Brain microvascular endothelial cell (primary cell): ENCODE results near the gene RBPJL.
A peak's percentile ranks its signal among the peaks of the same experiment; 100 is the strongest.

ENCODE experiments used
- DNase-seq: peaks from one replicate; pipeline ENCODE4 v3.0.0-alpha.2; 2020
- H3K27ac ChIP-seq: fragments of 250-450 bp; sonication (Bioruptor Pico); 2 replicates; pipeline ENCODE4 v1.5.1; 2020; ENCODE audit warnings: mild to moderate bottlenecking, moderate library complexity
- H3K27me3 ChIP-seq: fragments of 250-450 bp; sonication (Bioruptor Pico); replicated peaks from 2 replicates; pipeline ENCODE4 v1.5.1; 2020; ENCODE audit warnings: mild to moderate bottlenecking
- H3K36me3 ChIP-seq: fragments of 250-450 bp; sonication (Bioruptor Pico); replicated peaks from 2 replicates; pipeline ENCODE4 v1.5.1; 2020; ENCODE audit warnings: mild to moderate bottlenecking
- H3K4me3 ChIP-seq: 2 replicates; pipeline ENCODE4 v1.5.1; 2011; ENCODE audit warnings: low read depth, mild to moderate bottlenecking, control low read depth, low read length, moderate library complexity
- CTCF ChIP-seq: IDR thresholded peaks from 2 replicates; pipeline ENCODE4 v1.5.1; 2011; ENCODE audit warnings: low read depth, mild to moderate bottlenecking, moderate library complexity, low read length, control low read depth, inconsistent platforms; ENCODE audit errors: missing control alignments
- in situ Hi-C: cut with HindIII; loops from 2 replicates; pipeline ENCODE4 v1.10.0; 2017; ENCODE audit warnings: low sequenced_read_pairs, low pct_ligation_motif_present

Gene RBPJL

DNA sequence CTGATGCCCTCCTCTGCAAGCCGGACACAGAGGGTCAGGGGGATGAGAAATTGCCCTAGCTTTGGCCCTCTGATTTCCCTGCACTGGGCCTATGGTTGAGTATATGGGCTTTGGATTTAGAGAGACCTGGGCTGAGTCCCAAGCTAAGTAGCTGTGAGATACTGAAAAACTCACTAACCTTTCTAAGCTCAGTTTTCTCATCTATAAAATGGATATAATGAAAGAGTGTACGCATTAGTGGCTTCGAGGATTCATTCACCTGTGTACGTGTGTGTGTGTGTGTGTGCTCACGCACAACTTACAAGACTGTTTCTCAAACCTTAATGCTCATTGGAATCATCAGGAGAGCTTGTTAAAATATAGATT, 12.7 kb upstream of the RBPJL start:
- TF ChIP-seq CTCF = no peak
- Histone ChIP-seq H3K27me3 (no peaks in the 10 kb centered on the region), H3K4me3 (no peak overlapping the region), H3K27ac (no peak overlapping the region), H3K36me3 (no peaks in the 10 kb centered on the region)
- DNase-seq = no peak
- in situ Hi-C loops = no loop called here

DNA sequence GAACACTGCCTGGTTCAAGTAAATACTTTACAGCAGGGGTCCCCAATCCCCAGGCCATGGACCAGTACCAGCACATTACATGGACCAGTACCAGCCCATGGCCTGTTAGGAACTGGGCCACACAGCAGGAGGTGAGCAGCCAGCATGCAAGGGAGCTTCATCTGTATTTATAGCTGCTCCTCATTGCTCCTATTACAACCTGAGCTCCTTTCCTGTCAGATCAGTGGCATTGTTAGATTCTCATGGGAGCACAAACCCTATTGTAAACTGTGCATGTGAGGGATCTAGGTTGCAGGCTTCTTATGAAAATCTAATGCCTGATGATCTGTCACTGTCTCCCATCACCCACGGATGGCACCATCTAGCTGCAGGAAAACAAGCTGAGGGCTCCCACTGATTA, 12.0 kb upstream of the RBPJL start:
- in situ Hi-C loops = no loop called here
- Histone ChIP-seq H3K4me3 (no peak overlapping the region), H3K27ac (no peak overlapping the region), H3K27me3 (no peaks in the 10 kb centered on the region), H3K36me3 (no peaks in the 10 kb centered on the region)
- no peak for DNase-seq
- TF ChIP-seq CTCF = no peak

DNA sequence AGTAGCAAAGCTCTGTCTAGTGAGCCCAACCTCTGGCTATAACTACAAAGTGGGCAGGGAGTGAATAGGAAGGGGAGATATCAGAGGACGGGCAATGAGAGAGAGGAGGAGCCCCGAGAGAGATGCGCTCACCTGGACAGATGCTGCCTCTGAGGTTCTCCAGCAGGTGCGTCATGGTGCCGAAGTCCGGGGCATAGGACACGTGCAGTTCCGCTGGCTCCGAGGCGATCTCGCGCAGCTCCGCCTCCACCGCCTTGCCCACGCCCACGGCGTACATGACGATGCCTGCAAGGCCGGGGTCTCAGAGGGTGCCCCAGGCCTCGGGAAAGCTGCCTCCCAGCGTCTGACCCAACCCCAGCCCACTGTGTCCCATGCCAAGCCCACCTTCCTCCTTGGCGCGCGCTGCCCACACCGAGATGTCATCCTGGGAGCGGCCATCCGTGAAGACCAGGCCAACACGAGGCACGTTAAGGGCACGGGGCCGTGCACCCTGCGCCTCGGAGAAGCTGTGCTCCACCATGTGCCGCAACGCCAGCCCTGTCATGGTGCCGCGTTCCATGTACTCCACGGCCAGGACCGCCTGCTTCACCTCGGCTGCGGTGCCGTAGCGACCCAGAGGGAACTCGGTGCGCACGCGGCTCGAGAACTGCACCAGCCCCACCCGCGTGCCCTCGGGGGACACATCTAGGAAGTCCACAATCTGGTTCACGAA, 8.7 kb upstream of the RBPJL start:
- no peak for TF ChIP-seq CTCF
- no peak overlapping the region for H3K27ac ChIP-seq
- H3K4me3 ChIP-seq = no peak overlapping the region
- in situ Hi-C loops = no loop called here
- no peak for DNase-seq
- H3K27me3 ChIP-seq = no peaks in the 10 kb centered on the region
- no peaks in the 10 kb centered on the region for H3K36me3 ChIP-seq

DNA sequence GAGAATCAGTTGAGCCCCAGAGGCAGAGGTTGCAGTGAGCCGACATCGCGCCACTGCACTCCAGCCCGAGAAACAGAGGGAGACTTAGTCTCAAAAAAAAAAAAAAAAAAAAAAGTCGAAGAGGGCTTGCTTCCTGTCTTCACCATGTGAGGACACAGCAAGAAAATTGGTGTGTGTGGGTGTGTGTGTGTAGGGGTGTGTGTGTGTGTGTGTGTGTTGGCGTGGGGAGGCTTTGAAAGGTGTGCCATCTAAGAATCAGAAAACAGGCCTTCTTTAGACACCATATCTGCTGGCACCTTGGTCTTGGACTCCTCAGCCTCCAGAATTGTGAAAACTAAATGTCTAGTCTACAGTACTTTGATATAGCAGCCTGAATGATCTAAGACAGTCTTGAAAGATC, 6.9 kb upstream of the RBPJL start:
- H3K4me3 ChIP-seq = no peak overlapping the region
- DNase-seq = no peak
- no peaks in the 10 kb centered on the region for H3K27me3 ChIP-seq
- no peak overlapping the region for H3K27ac ChIP-seq
- in situ Hi-C loops = no loop called here
- no peaks in the 10 kb centered on the region for H3K36me3 ChIP-seq
- no peak for TF ChIP-seq CTCF

DNA sequence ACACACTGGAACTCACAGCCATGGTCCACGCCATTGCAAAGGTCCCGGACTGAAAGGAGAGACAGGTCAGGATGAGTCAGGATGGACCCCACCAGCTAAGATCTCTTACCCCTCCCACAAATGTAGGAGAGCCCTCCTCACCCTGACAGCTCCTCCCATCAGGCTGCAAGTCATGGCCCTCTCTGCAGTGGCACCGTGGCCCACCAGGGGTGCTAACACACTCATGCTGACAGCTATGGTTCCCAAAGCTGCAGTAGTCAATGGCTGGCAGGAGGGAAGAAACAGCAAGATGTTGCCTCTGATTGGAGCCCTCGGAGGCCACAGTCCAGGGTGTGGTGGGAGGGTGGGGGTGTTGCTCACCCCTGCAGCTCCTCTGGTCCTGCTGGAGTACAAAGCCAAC, 5.7 kb upstream of the RBPJL start:
- peak; percentile 38 for DNase-seq

More for the DNA sequence above, 5.7 kb upstream of the RBPJL start:
- peak; percentile 74 for TF ChIP-seq CTCF
- in situ Hi-C loops = no loop called here
- no peaks in the 10 kb centered on the region for H3K36me3 ChIP-seq
- H3K27ac ChIP-seq = no peak overlapping the region
- H3K4me3 ChIP-seq = no peak overlapping the region
- H3K27me3 ChIP-seq = no peaks in the 10 kb centered on the region
